Ascending aorta (tissue), 2 donors: ENCODE measurements around the gene SSTR3. TPM values are rescaled to one million over a fixed set of nuclear protein-coding genes. Genes with fewer than 3 reads are reported as not detected.

Experiments
- DNase-seq, 2 donors: peaks; one replicate each; pipeline ENCODE4 v3.0.0-alpha.2; 2019; ENCODE audit warnings: low spot score in 2 of 2
- H3K27ac ChIP-seq, 2 donors: fragments of 200-600 bp; sonication (generic); one replicate each; pipeline ENCODE4 v1.5.1; 2016 to 2017; ENCODE audit warnings: mild to moderate bottlenecking in 1 of 2
- H3K27me3 ChIP-seq: fragments of 200-600 bp; sonication (generic); one replicate; pipeline ENCODE4 v1.5.1; 2017
- H3K36me3 ChIP-seq, 2 donors: fragments of 200-600 bp; sonication (generic); one replicate each; pipeline ENCODE4 v1.5.1; 2016
- H3K4me1 ChIP-seq, 2 donors: fragments of 200-600 bp; sonication (generic); one replicate each; pipeline ENCODE4 v1.5.1; 2016 to 2017; ENCODE audit warnings: mild to moderate bottlenecking in 1 of 2
- H3K4me3 ChIP-seq, 2 donors: fragments of 200-600 bp; sonication (generic); one replicate each; pipeline ENCODE4 v1.5.1; 2016 to 2017; ENCODE audit warnings: mild to moderate bottlenecking in 1 of 2
- H3K9me3 ChIP-seq, 2 donors: fragments of 200-600 bp; sonication (generic); one replicate each; pipeline ENCODE4 v1.5.1; 2016
- intact Hi-C: fragments of 100-400 bp; cut with DNase I; formaldehyde crosslinking; loops from one replicate; pipeline ENCODE4 v1.15.1; 2023
- total RNA-seq: library from RNA; depleted of rRNA; stranded (reverse); fragments of >200 nt; gene quantifications from one replicate; pipeline ENCODE4 v1.1.0, GENCODE V29; 2016
- TF ChIP-seq, protein P1 (sequence below), 3 experiments: fragments of 200-600 bp in 2 of 3; fragments of 450-650 bp in 1 of 3; sonication (generic) in 2 of 3; IDR thresholded peaks; one replicate each; pipeline ENCODE4 v1.5.1; 2016 to 2019; ENCODE audit warnings: antibody characterized with exemption in 3 of 3, mild to moderate bottlenecking in 1 of 3, moderate library complexity in 1 of 3

The SSTR3 gene
- total RNA-seq, 1 donor from 2014 or later = not detected

DNA sequence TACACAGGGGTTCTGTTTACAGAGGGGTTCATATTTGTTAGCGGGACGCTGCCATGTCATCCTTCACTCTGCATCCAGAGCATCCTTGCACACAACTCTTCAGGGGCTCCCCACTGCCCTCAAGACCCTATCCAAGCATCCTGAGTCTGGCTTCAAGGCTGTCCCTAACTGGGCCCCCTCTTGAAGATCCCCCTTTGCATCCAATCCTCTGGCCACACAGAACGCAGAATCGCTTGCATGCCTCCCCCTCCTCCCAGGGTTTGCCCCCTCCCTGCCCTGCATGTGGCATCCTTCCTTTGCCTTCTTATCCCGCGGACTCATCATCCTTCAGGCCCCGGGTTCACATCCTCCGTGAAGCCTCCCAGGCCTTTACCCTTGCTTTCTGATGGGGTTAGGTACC is 42.9 kb downstream of the SSTR3 start:
- H3K36me3 ChIP-seq = no peaks in the 10 kb centered on the region
- DNase-seq = no peak
- TF ChIP-seq, protein P1, sequence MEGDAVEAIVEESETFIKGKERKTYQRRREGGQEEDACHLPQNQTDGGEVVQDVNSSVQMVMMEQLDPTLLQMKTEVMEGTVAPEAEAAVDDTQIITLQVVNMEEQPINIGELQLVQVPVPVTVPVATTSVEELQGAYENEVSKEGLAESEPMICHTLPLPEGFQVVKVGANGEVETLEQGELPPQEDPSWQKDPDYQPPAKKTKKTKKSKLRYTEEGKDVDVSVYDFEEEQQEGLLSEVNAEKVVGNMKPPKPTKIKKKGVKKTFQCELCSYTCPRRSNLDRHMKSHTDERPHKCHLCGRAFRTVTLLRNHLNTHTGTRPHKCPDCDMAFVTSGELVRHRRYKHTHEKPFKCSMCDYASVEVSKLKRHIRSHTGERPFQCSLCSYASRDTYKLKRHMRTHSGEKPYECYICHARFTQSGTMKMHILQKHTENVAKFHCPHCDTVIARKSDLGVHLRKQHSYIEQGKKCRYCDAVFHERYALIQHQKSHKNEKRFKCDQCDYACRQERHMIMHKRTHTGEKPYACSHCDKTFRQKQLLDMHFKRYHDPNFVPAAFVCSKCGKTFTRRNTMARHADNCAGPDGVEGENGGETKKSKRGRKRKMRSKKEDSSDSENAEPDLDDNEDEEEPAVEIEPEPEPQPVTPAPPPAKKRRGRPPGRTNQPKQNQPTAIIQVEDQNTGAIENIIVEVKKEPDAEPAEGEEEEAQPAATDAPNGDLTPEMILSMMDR (IDR thresholded peaks at IDR 0.05) = no peak
- no peaks in the 10 kb centered on the region for H3K27me3 ChIP-seq
- no peak overlapping the region for H3K27ac ChIP-seq
- no peaks in the 10 kb centered on the region for H3K9me3 ChIP-seq
- H3K4me1 ChIP-seq = peaks cover 0 to 9% of the 10 kb centered on the region in 2 donors
- H3K4me3 ChIP-seq = no peak overlapping the region
- intact Hi-C loops = loop anchor here (5.0 kb wide), 1 partner anchor 392 kb away; the partner anchor contains the start of gene IFT27

DNA sequence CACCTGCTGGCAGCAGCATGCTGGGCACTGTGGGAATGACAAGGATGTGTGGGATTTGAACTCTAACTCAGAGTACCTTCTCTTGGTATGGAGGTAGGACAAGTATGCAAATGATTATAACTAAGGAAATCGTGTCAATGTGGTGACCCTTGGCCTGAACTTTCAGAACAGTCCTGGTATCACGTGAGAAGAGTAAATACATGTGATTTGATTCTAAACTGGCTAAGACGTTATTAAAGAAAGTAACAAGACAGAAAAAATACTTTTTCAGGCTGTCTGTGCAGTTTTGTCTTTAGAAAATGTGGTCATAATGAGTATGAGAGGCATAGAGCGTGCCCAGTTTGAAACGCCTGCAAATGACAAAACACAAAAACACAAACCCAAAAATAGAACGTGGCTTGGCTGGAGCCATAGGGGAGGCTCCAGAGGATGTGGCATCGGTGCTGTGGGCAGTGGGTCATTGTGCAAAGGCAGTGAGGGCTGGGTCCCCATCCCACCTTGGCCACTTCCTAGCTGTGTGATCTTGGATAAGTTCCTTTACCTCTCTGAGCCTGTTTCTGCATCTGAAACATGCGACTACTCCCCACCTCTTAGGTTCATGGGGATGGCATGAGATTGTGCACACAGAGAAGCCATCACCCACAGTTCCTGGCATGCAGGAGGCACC is 44.2 kb downstream of the SSTR3 start:
- intact Hi-C loops = loop anchor here (5.0 kb wide), 1 partner anchor 391 kb away; the partner anchor contains the start of gene IFT27
- Histone ChIP-seq H3K36me3 (no peaks in the 10 kb centered on the region), H3K27ac (no peak overlapping the region), H3K4me1 (peaks cover 0 to 9% of the 10 kb centered on the region in 2 donors), H3K4me3 (no peak overlapping the region), H3K27me3 (no peaks in the 10 kb centered on the region), H3K9me3 (no peaks in the 10 kb centered on the region)
- no peak for DNase-seq
- TF ChIP-seq, protein P1 (IDR thresholded peaks at IDR 0.05) = no peak

DNA sequence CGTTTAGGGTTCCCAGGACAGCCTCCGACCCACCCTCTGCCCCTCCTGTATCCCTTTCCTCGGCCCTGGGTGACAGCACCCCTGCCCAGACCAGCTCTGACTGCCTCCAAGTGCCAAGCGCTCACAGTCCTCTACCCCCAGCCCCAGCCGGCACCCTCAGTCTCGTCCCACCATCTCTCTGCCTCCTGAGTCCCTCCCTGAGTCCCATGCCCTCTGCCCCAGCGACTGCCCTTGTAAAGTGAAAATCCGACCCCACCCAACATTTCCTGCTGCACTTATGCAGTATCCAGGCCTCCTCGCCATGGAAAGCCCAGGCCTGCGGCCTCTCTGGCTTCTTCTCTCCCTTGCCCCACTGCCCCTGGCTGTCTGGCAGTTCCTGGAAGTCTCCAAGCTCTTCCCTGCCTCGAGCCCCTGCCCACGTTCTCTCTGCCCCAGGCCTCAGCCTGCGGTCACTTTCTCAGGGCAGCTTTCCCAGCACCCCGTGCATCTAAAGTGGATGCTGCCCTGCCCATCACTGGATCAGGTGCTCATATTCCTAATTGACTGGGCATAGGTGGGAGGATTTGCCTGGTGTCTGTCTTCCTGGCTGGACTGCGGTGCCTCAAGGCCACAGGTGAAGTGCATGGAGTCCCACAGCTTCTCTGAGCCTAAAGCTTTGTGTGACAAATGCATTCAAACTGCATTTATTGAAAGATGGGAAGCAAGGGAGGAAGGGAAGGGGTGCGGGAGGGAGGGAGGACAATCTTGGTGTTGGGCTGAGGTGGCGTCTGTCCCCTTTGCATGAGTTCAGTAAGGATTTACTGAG is 44.9 kb downstream of the SSTR3 start:
- Histone ChIP-seq H3K36me3 (no peaks in the 10 kb centered on the region), H3K9me3 (no peaks in the 10 kb centered on the region), H3K4me3 (no peak overlapping the region), H3K27me3 (no peaks in the 10 kb centered on the region), H3K4me1 (peaks cover 0 to 9% of the 10 kb centered on the region in 2 donors), H3K27ac (no peak overlapping the region)
- DNase-seq = no peak
- intact Hi-C loops = loop anchor here (5.0 kb wide), 1 partner anchor 390 kb away; the partner anchor contains the start of gene IFT27
- TF ChIP-seq, protein P1 (IDR thresholded peaks at IDR 0.05) = no peak

DNA sequence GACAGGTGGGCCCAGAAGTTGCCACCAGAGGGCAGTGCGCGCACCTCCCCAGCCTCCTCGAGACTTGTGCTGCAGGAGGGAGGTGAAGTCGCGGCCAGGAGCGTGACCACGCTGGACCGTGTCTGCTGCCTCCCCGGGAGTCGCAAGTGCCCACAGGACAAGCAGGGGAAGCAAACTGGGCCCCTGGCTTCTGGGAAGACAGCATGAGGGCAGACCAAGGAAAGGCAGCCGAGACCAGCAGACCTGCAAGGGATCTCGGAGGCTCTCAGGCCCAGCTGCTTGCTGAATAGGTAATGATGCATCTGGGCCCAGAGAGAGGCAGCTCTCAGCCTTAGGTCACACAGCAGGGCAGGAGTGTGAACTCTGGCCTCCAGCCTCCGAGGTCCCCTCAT is 45.6 kb downstream of the SSTR3 start:
- no peak overlapping the region for H3K27ac ChIP-seq
- intact Hi-C loops = loop anchor here (1.0 to 5.0 kb wide), 2 partner anchors 33 to 389 kb away; partner anchors contain the start of gene IFT27

GRCh38 chr22:37165940-37166674 is 46.2 kb downstream of the SSTR3 start:
- no peak overlapping the region for H3K27ac ChIP-seq
- intact Hi-C loops = loop anchor here (1.0 to 5.0 kb wide), 2 partner anchors 33 to 389 kb away; partner anchors contain the start of gene IFT27

More for the DNA sequence above, 45.6 kb downstream of the SSTR3 start:
- H3K4me3 ChIP-seq = peak overlapping the region in 1 of 2 donors; percentile 43
- H3K36me3 ChIP-seq = no peaks in the 10 kb centered on the region
- no peaks in the 10 kb centered on the region for H3K27me3 ChIP-seq
- H3K4me1 ChIP-seq = peaks cover 0 to 9% of the 10 kb centered on the region in 2 donors
- peak in 1 of 2 donors; percentile 89 for DNase-seq
- H3K9me3 ChIP-seq = no peaks in the 10 kb centered on the region
- TF ChIP-seq, protein P1 (IDR thresholded peaks at IDR 0.05) = peak; percentile 79 to 95 (median 91)

More at GRCh38 chr22:37165940-37166674, 46.2 kb downstream of the SSTR3 start:
- Histone ChIP-seq H3K4me3 (no peak overlapping the region), H3K27me3 (no peaks in the 10 kb centered on the region), H3K4me1 (peaks cover 0 to 9% of the 10 kb centered on the region in 2 donors), H3K36me3 (no peaks in the 10 kb centered on the region), H3K9me3 (no peaks in the 10 kb centered on the region)
- TF ChIP-seq, protein P1 (IDR thresholded peaks at IDR 0.05) = no peak
- no peak for DNase-seq
